Lung (tissue), 12 donors: Measurements from ENCODE around the gene PCGF5. TPM values are rescaled to one million over a fixed set of nuclear protein-coding genes. Genes with fewer than 3 reads are reported as not detected.
A peak's percentile ranks its signal among the peaks of the same experiment; 100 is the strongest.

ENCODE experiments used
- ATAC-seq: fragments of 200-7000 bp; cut with Tn5 transposase; one replicate; pipeline ENCODE4 v1.9.1; 2020; ENCODE audit warnings: moderate number of reproducible peaks; ENCODE audit not compliant: insufficient read depth, low FRiP score
- DNase-seq, 3 donors: peaks; one replicate each; pipeline ENCODE4 v3.0.0-alpha.2; 2013 to 2017
- H3K27ac ChIP-seq, 2 donors: one replicate each; pipeline ENCODE4 v1.5.1; 2013; ENCODE audit warnings: mild to moderate bottlenecking in 2 of 2, moderate library complexity in 2 of 2, control low read depth in 1 of 2, inconsistent platforms in 1 of 2, low read depth in 1 of 2, low read length in 1 of 2
- H3K27me3 ChIP-seq, 3 donors: one replicate each; pipeline ENCODE4 v1.5.1; 2013; ENCODE audit warnings: low read length in 2 of 3; ENCODE audit not compliant: control insufficient read depth in 3 of 3, insufficient read depth in 3 of 3
- H3K36me3 ChIP-seq, 4 donors: one replicate each; pipeline ENCODE4 v1.5.1; 2013; ENCODE audit warnings: low read length in 4 of 4, mild to moderate bottlenecking in 1 of 4, moderate library complexity in 1 of 4; ENCODE audit not compliant: control insufficient read depth in 4 of 4, insufficient read depth in 4 of 4
- H3K4me1 ChIP-seq, 5 donors: one replicate each; pipeline ENCODE4 v1.5.1; 2013; ENCODE audit warnings: low read length in 5 of 5, mild to moderate bottlenecking in 2 of 5, moderate library complexity in 1 of 5; ENCODE audit not compliant: control insufficient read depth in 5 of 5, insufficient read depth in 5 of 5
- H3K4me3 ChIP-seq: one replicate; pipeline ENCODE4 v1.5.1; 2013; ENCODE audit warnings: mild to moderate bottlenecking, control low read depth, moderate library complexity
- H3K9ac ChIP-seq, 2 donors: one replicate each; pipeline ENCODE4 v1.5.1; 2013; ENCODE audit warnings: low read length in 2 of 2, control low read depth in 1 of 2; ENCODE audit not compliant: insufficient read depth in 1 of 2
- H3K9me3 ChIP-seq, 4 donors: one replicate each; pipeline ENCODE4 v1.5.1; 2013; ENCODE audit warnings: low read length in 3 of 4, mild to moderate bottlenecking in 1 of 4, moderate library complexity in 1 of 4; ENCODE audit not compliant: control insufficient read depth in 4 of 4, insufficient read depth in 3 of 4
- WGBS, 2 donors: extraction: QIAGEN DNeasy Blood & Tissue Kit; methylation state at CpG; one replicate each; pipeline ENCODE4 v1.1.7; 2013; 5-methylcytosine and 5-hydroxymethylcytosine counted together
- polyA plus RNA-seq, 2 donors: library from polyadenylated mRNA; stranded (reverse); fragments of 200-250 nt; gene quantifications; one replicate each; pipeline ENCODE4 v1.2.1, GENCODE V29; 2013
- total RNA-seq, 2 donors: library from RNA; depleted of rRNA in 1 of 2; stranded (reverse); fragments of >200 nt in 1 of 2; gene quantifications; one replicate each; pipeline ENCODE4 v1.2.1, GENCODE V29; 2014 to 2021
- TF ChIP-seq, protein P1 (sequence below): IDR thresholded peaks from 2 replicates; pipeline ENCODE4 v1.5.1; 2012; ENCODE audit warnings: mild to moderate bottlenecking; ENCODE audit errors: control extremely low read depth, extremely low read depth
- donor health status: control.
- donor health status: control.
- donor health status: Bipolar disorder and iron deficiency.
- donor health status: healthy.
- donor health status: DM: yes; HTN: yes; CAD: no.

PCGF5 gene
- total and polyA plus RNA-seq, 4 donors = 27.2 to 36.9 (median 32.6) TPM

DNA sequence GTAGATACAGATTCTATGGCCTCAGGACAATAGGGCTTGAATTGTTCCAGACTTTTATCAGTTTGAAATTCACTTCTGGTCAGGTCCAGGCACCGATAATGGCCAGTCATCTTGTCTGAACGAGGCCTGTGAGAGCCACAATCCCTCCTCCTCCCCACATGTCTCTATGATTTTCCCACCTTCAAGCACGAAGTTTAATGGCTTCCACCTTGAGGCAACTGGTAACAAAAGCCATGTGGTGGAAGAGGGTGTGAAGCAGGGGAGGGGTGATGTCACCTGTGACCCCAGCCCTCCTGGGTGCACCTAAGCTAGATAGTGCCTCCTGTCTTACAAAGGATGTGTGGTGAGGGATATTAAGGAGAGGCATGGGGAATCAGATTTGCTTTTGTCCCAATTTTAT lies 89.2 kb downstream of the PCGF5 start:
- no peak overlapping the region for H3K4me3 ChIP-seq
- ATAC-seq (no peak), DNase-seq (no peak)
- peaks cover 0 to 30% (median 22%) of the 10 kb centered on the region in 5 donors for H3K4me1 ChIP-seq
- no peak overlapping the region for H3K27ac ChIP-seq
- TF ChIP-seq, protein P1, sequence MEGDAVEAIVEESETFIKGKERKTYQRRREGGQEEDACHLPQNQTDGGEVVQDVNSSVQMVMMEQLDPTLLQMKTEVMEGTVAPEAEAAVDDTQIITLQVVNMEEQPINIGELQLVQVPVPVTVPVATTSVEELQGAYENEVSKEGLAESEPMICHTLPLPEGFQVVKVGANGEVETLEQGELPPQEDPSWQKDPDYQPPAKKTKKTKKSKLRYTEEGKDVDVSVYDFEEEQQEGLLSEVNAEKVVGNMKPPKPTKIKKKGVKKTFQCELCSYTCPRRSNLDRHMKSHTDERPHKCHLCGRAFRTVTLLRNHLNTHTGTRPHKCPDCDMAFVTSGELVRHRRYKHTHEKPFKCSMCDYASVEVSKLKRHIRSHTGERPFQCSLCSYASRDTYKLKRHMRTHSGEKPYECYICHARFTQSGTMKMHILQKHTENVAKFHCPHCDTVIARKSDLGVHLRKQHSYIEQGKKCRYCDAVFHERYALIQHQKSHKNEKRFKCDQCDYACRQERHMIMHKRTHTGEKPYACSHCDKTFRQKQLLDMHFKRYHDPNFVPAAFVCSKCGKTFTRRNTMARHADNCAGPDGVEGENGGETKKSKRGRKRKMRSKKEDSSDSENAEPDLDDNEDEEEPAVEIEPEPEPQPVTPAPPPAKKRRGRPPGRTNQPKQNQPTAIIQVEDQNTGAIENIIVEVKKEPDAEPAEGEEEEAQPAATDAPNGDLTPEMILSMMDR = no peak
- H3K9ac ChIP-seq = no peak overlapping the region
- H3K9me3 ChIP-seq = no peaks in the 10 kb centered on the region
- H3K36me3 ChIP-seq = no peaks in the 10 kb centered on the region
- 87 to 90% methylated on average over 3 of the region's 3 CpGs for whole genome bisulfite sequencing, 2 donors
- no peaks in the 10 kb centered on the region for H3K27me3 ChIP-seq

DNA sequence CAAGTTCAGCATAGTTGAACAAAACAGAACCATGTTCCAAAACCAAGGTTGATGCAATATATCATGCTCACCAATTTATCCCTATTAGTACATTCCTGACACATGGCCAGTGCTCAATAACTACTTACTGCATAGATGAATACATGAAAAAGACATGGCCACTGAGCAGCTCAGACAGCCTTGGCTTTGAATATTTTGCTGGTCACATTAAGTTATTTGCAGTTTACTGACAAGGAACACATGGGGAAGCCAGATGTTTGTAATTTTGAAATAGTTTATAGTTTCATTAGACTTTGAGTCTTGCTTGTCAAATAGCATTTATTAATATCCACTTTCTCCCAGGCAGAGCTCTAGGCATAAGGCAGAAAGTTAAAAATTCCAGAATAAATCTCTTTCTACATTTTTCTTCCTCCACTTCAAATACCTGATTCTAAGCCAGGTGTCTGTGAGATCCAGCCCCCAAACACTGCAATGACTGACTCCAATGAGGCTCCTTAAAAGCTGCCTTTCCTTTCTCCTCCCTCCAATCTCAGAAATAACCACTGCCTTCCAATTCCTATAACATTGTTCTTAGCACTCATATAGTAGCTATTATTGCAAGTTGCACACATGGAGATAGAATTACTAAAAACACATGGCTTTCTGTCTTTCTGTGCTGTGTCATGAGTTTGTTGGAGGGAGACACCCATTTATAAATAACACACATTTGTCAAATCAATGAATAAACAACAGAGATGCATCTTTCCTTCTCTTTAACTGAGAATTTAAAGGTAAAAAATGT lies 91.3 kb downstream of the PCGF5 start:
- peaks cover 0 to 30% (median 23%) of the 10 kb centered on the region in 5 donors for H3K4me1 ChIP-seq
- ATAC-seq (no peak), DNase-seq (peak in 2 of 3 donors; percentile 80 to 90)
- H3K36me3 ChIP-seq = no peaks in the 10 kb centered on the region
- H3K9me3 ChIP-seq = no peaks in the 10 kb centered on the region
- no peak overlapping the region for H3K4me3 ChIP-seq
- H3K9ac ChIP-seq = no peak overlapping the region
- no peaks in the 10 kb centered on the region for H3K27me3 ChIP-seq
- no peak overlapping the region for H3K27ac ChIP-seq
- TF ChIP-seq, protein P1 = no peak

DNA sequence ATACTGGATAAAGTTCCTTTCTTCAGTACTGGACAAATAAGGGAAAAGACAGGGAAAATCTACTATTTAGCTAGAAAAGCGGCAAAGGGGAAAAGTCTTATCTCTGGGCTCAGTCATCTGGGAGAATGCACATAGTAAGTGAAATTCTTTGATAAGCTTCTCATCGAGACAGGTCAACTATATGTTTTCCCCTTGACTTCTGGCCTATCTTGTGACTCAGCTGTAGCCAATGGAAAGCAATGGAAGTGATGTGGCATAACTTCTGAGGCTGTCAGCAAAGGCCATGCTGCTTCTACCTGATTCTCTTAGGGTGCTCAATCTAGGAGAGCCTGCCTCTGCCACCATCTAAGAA lies 91.9 kb downstream of the PCGF5 start:
- H3K27ac ChIP-seq = no peak overlapping the region
- H3K4me1 ChIP-seq = peaks cover 0 to 30% (median 23%) of the 10 kb centered on the region in 5 donors
- no peaks in the 10 kb centered on the region for H3K9me3 ChIP-seq
- 79 to 81% methylated on average over 2 of the region's 2 CpGs for WGBS, 2 donors
- H3K27me3 ChIP-seq = no peaks in the 10 kb centered on the region
- no peak for ATAC-seq
- no peak overlapping the region for H3K4me3 ChIP-seq
- H3K36me3 ChIP-seq = no peaks in the 10 kb centered on the region
- TF ChIP-seq, protein P1 = no peak
- H3K9ac ChIP-seq = no peak overlapping the region
- DNase-seq = no peak
